HG02981 (cell line): ENCODE measurements around the gene RASGRP3.

ENCODE experiments used
- ATAC-seq: cut with Tn5 transposase; IDR thresholded peaks from one replicate; pipeline ENCODE4 v1.9.1; 2021; ENCODE audit warnings: mild to moderate bottlenecking, moderate library complexity; ENCODE audit not compliant: unreplicated experiment

The RASGRP3 gene

GRCh38 chr2:33518929-33519328, 42.5 kb downstream of the RASGRP3 start:
- no peak for ATAC-seq

- no peak for ATAC-seq
These were observed 45.4 kb downstream of the RASGRP3 start for GRCh38 chr2:33521791-33522281.

GRCh38 chr2:33522576-33522975, 46.1 kb downstream of the RASGRP3 start:
- no peak for ATAC-seq

GRCh38 chr2:33525666-33526065, 49.2 kb downstream of the RASGRP3 start:
- no peak for ATAC-seq

- ATAC-seq = no peak
These were observed 49.7 kb downstream of the RASGRP3 start for GRCh38 chr2:33526132-33526531.

- no peak for ATAC-seq
These were observed 50.5 kb downstream of the RASGRP3 start for GRCh38 chr2:33526921-33527320.

GRCh38 chr2:33528441-33528950, 52.0 kb downstream of the RASGRP3 start:
- no peak for ATAC-seq

GRCh38 chr2:33529771-33530481, 53.5 kb downstream of the RASGRP3 start:
- peak; percentile 28 for ATAC-seq

- no peak for ATAC-seq
These were observed 54.5 kb downstream of the RASGRP3 start for GRCh38 chr2:33530690-33531548.

GRCh38 chr2:33531549-33532059, 55.2 kb downstream of the RASGRP3 start:
- ATAC-seq = no peak

- no peak for ATAC-seq
These were observed 55.7 kb downstream of the RASGRP3 start for GRCh38 chr2:33532146-33532545.

GRCh38 chr2:33532966-33533365, 56.5 kb downstream of the RASGRP3 start:
- no peak for ATAC-seq

- no peak for ATAC-seq
These were observed 59.0 kb downstream of the RASGRP3 start for GRCh38 chr2:33535421-33535820.

GRCh38 chr2:33541243-33541642, 64.8 kb downstream of the RASGRP3 start:
- ATAC-seq = no peak

GRCh38 chr2:33550206-33550605, 73.8 kb downstream of the RASGRP3 start:
- ATAC-seq = no peak

GRCh38 chr2:33552758-33553461, 76.5 kb downstream of the RASGRP3 start:
- ATAC-seq = no peak

- ATAC-seq = no peak
These were observed 79.2 kb downstream of the RASGRP3 start for GRCh38 chr2:33555681-33556080.

GRCh38 chr2:33559328-33559727, 82.9 kb downstream of the RASGRP3 start:
- ATAC-seq = no peak

- no peak for ATAC-seq
These were observed 83.6 kb downstream of the RASGRP3 start for GRCh38 chr2:33560017-33560416.

GRCh38 chr2:33561872-33562271, 85.4 kb downstream of the RASGRP3 start:
- no peak for ATAC-seq

- no peak for ATAC-seq
These were observed 94.2 kb downstream of the RASGRP3 start for GRCh38 chr2:33570681-33571080.
